ENCODE data around the gene OR8B8. TPM values are rescaled to one million over a fixed set of nuclear protein-coding genes. Genes with fewer than 3 reads are reported as not detected.

The OR8B8 gene
- polyA plus RNA-seq, 1 donor from 2014 or later: not detected

DNA sequence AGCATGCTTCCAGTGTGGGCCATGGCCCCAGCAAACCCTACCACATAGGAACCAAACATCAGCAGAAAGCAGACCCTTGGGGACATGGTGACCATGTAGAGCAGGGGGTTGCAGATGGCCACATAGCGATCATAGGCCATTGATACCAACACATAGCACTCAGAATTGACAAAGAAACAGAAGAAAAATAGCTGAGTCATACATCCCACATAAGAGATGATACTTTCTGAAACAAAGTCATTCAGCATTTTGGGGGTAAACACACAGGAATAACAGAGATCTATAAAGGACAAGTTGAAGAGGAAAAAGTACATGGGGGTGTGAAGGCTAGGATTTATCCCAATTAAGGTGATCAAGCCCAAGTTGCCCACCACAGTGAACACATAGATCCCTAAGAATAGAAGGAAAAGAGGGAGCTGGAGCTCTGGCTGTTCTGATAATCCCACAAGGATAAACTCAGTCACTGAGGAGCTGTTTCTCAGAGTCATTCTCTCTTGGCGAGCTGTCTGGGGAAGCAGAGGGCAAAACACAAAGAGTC lies 21.0 kb downstream of the OR8B8 start, which contains the start of gene OR8B4:
Gene OR8B4 (minus strand): TSS at position 488 of the 538 bp plus-strand sequence. CDS start 0 bp downstream, at position 488.
- Histone ChIP-seq H3K36me3 (ENCODE audit: insufficient read depth, low read length) (no peaks in the 10 kb centered on the region), H3K27me3 (ENCODE audit: insufficient read depth, low read depth, low read length) (no peaks in the 10 kb centered on the region), H3K4me3 (ENCODE audit: low read length) (no peak within 1 kb of the TSS), H3K9ac (ENCODE audit: low read length) (no peak within 1 kb of the TSS), H3K79me2 (replicated peaks; ENCODE audit: insufficient read depth, low read length) (no peaks in the 10 kb centered on the region), H2AFZ (ENCODE audit: low read depth, low read length) (no peak within 1 kb of the TSS), H3K4me2 (ENCODE audit: low read length) (no peak within 1 kb of the TSS), H3K27ac (ENCODE audit: low read length) (no peak within 1 kb of the TSS), H3K9me2 (ENCODE audit: insufficient read depth, low read length) (no peaks in the 10 kb centered on the region), H4K20me1 (ENCODE audit: insufficient read depth) (no peaks in the 10 kb centered on the region), H3K9me3 (ENCODE audit: low read length) (no peaks in the 10 kb centered on the region), H3F3A (ENCODE audit: insufficient read depth, low read length, poor library complexity, severe bottlenecking) (no peaks in the 10 kb centered on the region)
- TF ChIP-seq TAF1 (IDR thresholded peaks at IDR 0.05; ENCODE audit: low read depth): no peak
- no peak for TF ChIP-seq POLR2AphosphoS5 (IDR thresholded peaks at IDR 0.05)
- TF ChIP-seq MXI1 (conservative IDR thresholded peaks at IDR 0.05; ENCODE audit: poor library complexity, severe bottlenecking): no peak
- TF ChIP-seq EZH2 (IDR thresholded peaks at IDR 0.05; ENCODE audit: borderline replicate concordance, insufficient read depth, low read length, poor library complexity, severe bottlenecking): no peak
- no peak for TF ChIP-seq RAD21 (conservative IDR thresholded peaks at IDR 0.05)
- no peak for TF ChIP-seq EP300 (conservative IDR thresholded peaks at IDR 0.05; ENCODE audit: poor library complexity, severe bottlenecking)
- TF ChIP-seq, protein P1, sequence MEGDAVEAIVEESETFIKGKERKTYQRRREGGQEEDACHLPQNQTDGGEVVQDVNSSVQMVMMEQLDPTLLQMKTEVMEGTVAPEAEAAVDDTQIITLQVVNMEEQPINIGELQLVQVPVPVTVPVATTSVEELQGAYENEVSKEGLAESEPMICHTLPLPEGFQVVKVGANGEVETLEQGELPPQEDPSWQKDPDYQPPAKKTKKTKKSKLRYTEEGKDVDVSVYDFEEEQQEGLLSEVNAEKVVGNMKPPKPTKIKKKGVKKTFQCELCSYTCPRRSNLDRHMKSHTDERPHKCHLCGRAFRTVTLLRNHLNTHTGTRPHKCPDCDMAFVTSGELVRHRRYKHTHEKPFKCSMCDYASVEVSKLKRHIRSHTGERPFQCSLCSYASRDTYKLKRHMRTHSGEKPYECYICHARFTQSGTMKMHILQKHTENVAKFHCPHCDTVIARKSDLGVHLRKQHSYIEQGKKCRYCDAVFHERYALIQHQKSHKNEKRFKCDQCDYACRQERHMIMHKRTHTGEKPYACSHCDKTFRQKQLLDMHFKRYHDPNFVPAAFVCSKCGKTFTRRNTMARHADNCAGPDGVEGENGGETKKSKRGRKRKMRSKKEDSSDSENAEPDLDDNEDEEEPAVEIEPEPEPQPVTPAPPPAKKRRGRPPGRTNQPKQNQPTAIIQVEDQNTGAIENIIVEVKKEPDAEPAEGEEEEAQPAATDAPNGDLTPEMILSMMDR (IDR thresholded peaks at IDR 0.05; ENCODE audit: poor library complexity, severe bottlenecking): no peak
- TF ChIP-seq SMC3 (conservative IDR thresholded peaks at IDR 0.05; ENCODE audit: poor library complexity): no peak
- TF ChIP-seq, protein P2, sequence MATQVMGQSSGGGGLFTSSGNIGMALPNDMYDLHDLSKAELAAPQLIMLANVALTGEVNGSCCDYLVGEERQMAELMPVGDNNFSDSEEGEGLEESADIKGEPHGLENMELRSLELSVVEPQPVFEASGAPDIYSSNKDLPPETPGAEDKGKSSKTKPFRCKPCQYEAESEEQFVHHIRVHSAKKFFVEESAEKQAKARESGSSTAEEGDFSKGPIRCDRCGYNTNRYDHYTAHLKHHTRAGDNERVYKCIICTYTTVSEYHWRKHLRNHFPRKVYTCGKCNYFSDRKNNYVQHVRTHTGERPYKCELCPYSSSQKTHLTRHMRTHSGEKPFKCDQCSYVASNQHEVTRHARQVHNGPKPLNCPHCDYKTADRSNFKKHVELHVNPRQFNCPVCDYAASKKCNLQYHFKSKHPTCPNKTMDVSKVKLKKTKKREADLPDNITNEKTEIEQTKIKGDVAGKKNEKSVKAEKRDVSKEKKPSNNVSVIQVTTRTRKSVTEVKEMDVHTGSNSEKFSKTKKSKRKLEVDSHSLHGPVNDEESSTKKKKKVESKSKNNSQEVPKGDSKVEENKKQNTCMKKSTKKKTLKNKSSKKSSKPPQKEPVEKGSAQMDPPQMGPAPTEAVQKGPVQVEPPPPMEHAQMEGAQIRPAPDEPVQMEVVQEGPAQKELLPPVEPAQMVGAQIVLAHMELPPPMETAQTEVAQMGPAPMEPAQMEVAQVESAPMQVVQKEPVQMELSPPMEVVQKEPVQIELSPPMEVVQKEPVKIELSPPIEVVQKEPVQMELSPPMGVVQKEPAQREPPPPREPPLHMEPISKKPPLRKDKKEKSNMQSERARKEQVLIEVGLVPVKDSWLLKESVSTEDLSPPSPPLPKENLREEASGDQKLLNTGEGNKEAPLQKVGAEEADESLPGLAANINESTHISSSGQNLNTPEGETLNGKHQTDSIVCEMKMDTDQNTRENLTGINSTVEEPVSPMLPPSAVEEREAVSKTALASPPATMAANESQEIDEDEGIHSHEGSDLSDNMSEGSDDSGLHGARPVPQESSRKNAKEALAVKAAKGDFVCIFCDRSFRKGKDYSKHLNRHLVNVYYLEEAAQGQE (IDR thresholded peaks at IDR 0.05; ENCODE audit: borderline replicate concordance): no peak

DNA sequence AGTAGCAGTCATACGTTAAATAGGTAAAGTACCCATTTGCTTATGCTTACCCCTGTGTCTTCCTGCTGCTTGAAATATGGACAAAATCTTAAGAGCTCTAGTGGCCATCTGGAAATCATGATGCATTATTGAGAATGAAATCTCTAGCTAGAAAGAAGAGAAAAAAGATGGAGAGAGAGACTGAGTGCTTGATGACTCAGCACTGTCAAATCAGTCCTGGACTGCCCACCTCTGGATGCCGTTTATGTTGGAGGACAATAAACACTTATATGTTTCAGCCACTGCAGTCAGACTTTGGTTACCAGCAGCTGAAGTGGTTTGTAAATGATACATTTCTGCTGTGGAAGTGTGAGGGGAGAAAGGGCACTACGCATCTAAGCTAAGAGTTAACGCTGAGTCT lies 24.5 kb downstream of the OR8B8 start:
- Histone ChIP-seq H3K9ac (ENCODE audit: low read length) (no peak overlapping the region), H3F3A (ENCODE audit: insufficient read depth, low read length, poor library complexity, severe bottlenecking) (no peaks in the 10 kb centered on the region), H3K27ac (ENCODE audit: low read length) (no peak overlapping the region), H3K9me2 (ENCODE audit: insufficient read depth, low read length) (no peaks in the 10 kb centered on the region), H3K36me3 (ENCODE audit: insufficient read depth, low read length) (no peaks in the 10 kb centered on the region), H3K79me2 (replicated peaks; ENCODE audit: insufficient read depth, low read length) (no peaks in the 10 kb centered on the region), H3K9me3 (ENCODE audit: low read length) (no peaks in the 10 kb centered on the region), H3K27me3 (ENCODE audit: insufficient read depth, low read depth, low read length) (no peaks in the 10 kb centered on the region), H4K20me1 (ENCODE audit: insufficient read depth) (no peaks in the 10 kb centered on the region), H3K4me2 (ENCODE audit: low read length) (no peak overlapping the region), H3K4me3 (ENCODE audit: low read length) (no peak overlapping the region), H2AFZ (ENCODE audit: low read depth, low read length) (no peak overlapping the region)
- TF ChIP-seq MXI1 (conservative IDR thresholded peaks at IDR 0.05; ENCODE audit: poor library complexity, severe bottlenecking): no peak
- TF ChIP-seq TAF1 (IDR thresholded peaks at IDR 0.05; ENCODE audit: low read depth): no peak
- no peak for TF ChIP-seq EP300 (conservative IDR thresholded peaks at IDR 0.05; ENCODE audit: poor library complexity, severe bottlenecking)
- no peak for TF ChIP-seq SMC3 (conservative IDR thresholded peaks at IDR 0.05; ENCODE audit: poor library complexity)
- no peak for TF ChIP-seq POLR2AphosphoS5 (IDR thresholded peaks at IDR 0.05)
- TF ChIP-seq, protein P2 (IDR thresholded peaks at IDR 0.05; ENCODE audit: borderline replicate concordance): no peak
- TF ChIP-seq RAD21 (conservative IDR thresholded peaks at IDR 0.05): no peak
- TF ChIP-seq EZH2 (IDR thresholded peaks at IDR 0.05; ENCODE audit: borderline replicate concordance, insufficient read depth, low read length, poor library complexity, severe bottlenecking): no peak
- TF ChIP-seq, protein P1 (IDR thresholded peaks at IDR 0.05; ENCODE audit: poor library complexity, severe bottlenecking): no peak
